Measurements from ENCODE around the gene RAB11FIP5.

DNA sequence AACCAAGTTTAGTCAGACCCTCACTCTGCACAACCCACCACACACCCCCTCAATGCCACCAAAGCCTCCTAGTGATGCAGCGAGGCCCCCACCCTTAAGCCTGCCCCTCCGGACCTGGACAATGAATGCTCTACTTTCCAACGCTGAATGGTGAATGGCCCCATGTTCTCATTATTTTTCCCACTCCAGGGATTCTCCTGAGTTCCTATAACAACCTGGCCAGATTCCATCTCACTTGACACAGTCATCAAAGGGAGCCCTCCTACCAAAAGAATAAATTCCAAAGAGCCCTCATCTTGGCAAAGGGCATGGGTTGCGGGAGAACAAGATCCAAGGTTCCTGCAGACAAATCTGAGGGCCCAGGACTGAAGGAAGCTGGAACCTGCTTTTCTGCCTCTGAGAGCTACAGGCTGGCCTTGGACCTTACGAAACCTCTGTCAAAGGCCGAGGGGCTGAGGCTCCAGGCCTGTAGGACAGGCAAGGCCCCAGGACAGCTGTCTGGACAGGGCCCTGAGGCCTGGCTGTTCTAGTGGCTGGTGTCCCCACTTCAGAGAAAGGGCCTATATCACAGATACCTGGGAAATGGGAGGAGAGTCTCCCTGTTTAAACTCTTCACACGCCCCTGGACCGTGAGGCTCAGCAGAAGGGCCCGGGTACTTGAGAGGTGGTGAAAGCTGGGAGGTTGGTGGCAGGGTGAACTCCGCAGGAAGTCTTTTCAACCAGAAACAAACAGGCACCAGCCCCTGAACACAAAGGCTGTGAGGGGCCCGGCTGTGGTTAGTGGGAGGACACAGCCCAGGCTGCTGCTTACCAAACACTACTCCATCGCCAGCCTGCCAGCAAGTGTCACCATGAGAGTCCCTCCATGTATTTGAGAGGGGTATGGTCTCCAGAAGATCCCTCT lies 68.6 kb downstream of the RAB11FIP5 start:
- TF ChIP-seq POLR2A (IDR thresholded peaks at IDR 0.05; ENCODE audit: low read depth, low read length) (no peak), POLR2AphosphoS5 (IDR thresholded peaks at IDR 0.05; ENCODE audit: low read depth, low read length) (no peak), TAF1 (IDR thresholded peaks at IDR 0.05; ENCODE audit: low read depth, low read length) (no peak)

Measured in GM12891 (cell line).